SKM-1 treated with dmso at 0.1 percent for 144 hours (cell line): ENCODE measurements around the gene SMIM7.
"Not testable (repeated sequence)": the region's sequence is repeated elsewhere in the genome, so short reads cannot be mapped to it uniquely, and the experiment has no call there.

Experiments used
- DNase-seq: peaks from one replicate; lab custom pipeline; 2025; ENCODE audit not compliant: unreplicated experiment; lab: John Stamatoyannopoulos, UW

SMIM7 gene

DNA sequence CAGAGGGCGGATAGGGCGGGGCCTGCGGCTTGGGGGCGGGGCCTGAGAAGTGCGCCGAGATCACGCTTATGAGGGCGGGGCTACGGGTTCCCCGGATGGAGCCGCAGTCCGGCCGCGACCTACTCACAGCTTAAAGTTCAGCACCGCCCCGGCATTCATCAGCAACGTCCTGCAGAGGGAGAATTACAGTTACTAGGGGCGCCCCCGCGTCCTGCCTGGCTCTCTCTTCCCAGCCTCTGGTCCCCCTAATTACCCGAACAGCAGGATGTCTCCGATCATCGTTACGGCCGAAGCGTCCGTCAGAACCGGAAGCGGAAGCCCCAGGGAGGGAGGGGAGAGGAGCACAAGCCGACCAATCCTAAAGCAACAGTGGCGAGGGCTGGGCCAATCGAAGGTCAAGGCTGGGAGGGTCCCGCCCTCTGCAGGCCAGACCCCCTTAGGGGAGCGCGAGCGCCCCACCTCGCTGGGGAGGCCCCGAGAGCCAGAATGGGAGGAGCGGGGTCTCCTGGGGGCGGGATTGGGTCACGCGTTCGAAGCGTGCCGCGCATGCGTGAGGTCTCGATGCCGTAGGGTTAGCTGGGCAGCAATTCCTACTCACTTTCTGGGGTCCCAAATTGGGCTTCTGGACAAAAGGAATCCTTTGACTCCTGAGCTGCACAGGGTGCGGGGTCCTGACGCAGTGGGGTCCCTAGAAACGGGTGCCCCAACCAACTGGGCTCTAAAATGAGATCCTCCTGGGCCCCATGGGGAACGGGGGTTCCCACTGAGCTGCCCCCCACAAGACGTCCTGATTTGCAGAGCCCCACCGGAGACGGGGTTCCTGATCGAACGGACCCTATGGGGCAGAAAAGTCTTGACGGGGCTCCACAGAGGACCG lies at the start of gene SMIM7:
SMIM7 (minus strand) TSS at position 313 of the 877 bp plus-strand sequence; CDS start at position 279, 34 bp downstream.
- peak; percentile 98 for DNase-seq

DNA sequence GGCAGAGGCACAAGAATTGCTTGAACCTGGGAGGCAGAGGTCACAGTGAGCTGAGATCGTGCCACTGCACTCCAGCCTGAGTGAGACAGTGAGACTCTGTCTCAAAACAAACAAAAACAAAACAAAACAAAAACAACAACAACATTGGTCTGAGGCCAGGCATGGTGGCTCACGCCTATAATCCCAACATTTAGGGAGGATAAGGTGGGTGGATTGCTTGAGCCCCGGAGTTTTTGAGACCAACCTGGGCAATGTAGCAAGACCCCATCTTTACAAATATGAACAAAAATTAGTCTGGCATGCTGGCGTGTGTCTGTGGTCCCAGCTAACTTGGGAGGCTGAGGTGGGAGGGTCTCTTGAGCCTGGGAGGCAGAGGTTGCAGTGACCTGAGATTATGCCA lies 43.7 kb upstream of the SMIM7 start:
- no peak for DNase-seq

DNA sequence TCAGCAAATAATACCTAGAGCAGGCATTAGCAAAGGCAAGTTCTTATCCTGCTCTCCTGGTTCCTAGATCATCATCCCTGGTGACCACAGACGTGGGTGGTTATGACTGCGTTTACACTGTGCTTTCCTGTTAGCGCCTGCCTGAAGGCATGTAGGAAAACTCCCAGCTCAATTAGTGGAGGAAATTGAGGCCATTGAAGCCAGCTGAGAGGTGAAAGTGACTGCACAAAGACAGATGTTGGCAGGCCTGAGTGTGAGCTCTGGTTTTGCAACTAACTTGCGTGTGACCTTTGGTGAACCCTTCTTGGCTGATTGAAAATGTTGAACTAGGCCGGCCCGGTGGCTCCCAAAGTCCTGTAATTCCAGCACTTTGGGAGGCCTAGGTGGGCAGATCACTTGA lies 42.2 kb upstream of the SMIM7 start:
- DNase-seq: peak; percentile 50

DNA sequence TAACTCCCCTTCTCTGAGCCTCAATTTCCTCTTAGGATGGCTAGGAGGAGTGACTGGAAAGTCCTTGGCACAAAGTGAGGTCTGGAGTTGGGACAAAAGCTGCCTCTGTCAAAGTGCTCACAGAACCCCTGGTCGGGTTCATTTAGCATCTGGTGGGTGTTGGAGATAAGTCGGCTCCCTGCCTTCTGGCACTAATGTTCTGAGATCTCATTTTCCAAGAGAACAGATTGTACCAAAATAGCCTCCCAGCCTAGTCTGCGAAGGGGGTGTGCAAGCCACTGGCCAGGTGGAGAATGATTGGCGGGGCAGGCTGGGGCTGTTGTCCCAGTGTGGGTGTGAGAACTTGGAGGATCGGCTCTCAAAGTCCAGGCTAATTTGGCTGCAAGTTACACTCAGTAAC lies 39.0 kb upstream of the SMIM7 start:
- no peak for DNase-seq

DNA sequence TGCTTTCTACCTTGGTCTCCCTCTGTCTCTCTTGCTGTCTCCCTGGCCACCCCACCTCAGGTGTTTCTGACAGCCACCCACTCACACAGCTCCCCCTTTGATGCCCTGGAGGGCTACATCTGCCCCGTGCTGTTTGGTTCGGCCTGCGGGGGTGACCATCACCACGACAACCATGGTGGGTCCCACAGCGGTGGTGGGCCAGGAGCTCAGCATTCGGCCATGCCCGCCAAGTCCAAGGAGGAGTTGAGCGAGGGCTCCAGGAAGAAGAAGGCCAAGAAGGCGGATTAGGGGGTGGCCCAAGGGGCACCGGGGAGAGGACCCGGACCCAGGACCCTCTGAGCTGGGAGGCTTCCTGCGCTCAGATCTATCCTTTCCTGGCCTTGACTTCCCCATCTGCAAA lies 28.1 kb upstream of the SMIM7 start:
- DNase-seq: no peak

DNA sequence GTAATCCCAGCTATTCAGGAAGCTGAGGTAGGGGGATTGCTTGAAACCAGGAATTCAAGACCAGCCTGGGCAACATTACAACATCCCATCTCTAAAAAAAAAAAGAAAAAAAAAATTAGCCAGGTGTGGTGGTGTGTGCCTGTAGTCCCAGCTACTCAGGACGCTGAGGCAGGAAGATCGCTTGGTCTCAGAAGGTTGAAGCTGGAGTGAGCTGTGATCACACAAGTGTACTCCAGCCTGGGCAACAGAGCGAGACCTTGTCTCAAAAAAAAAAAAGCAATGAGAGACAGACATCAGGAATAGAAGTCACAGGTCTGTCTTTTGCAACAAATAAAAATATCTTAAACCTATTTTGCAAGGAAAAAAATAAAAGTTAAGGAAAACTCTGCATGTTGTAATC lies 24.3 kb upstream of the SMIM7 start:
- DNase-seq: no peak

DNA sequence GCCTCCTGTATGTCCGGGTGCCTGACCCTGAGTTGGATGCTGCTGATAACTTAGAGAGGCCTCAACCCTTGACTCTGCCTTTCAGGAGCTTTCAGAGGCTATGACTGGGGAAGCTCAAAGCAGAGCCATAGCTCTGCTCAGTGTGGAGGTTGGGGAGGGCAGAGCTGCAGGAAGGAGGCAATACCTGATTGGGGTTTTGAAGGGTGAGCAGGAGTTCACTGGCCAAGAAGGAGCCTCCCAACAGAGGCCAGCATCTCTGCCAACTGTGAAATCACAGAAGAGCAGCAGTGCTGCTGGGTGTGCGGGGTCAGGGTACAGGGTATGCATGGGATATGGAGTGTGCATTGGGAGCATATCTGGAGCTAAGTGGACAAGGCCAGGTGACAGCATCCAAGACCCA lies 22.6 kb upstream of the SMIM7 start:
- DNase-seq: no peak

DNA sequence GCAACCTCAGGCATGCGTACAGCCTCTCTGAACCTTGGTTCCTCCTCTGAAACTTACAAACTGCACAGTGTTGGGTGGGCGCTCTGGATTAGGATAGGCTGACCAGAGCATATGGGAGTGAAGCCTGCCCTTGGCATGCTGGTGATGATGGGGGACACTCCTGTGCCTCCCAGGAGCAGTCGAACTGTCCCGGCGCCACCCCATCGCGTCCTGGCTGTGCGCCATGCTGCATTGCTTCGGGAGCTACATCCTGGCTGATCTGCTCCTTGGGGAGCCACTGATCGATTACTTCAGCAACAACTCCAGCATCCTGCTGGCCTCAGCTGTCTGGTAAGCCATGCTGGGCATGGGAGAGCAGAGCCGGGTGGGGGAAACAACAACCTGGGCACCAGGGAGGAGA lies 19.9 kb upstream of the SMIM7 start:
- DNase-seq: no peak

DNA sequence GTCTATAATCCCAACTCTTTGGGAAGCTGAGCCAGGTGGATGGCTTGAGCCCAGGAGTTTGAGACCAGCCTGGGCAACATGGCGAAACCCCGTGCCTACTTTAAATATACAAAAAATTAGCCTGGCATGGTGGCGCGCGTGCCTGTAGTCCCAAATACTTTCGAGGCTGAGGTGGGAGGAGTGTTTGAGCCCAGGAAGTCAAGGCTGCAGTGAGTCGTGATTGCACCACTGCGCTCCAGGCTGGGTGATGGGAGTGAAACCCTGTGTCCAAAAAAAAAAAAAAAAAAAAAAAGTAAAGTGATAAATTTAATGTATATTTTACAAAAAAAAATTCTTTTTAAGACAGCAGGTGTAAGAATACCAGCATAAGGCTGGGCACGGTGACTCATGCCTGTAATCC lies 18.6 kb upstream of the SMIM7 start:
- DNase-seq: no peak

DNA sequence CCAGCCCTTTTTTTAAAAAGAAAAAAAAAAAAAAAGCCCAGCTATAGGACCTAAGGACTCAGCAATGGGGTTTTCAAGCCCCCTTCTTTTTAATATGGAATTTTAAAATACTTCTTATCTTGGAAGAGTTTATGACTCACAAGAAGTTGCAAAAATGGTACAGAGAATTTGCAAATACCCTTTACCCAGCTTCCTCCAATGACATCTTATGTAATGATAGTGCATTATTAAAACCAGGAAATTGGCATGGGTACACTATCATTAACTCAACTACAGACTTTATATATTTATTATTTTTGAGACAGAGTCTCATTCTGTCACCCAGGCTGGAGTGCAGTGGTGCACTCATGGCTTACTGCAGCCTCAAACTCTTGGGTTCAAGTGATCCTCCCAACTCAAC lies 17.1 kb upstream of the SMIM7 start:
- DNase-seq: peak; percentile 13

DNA sequence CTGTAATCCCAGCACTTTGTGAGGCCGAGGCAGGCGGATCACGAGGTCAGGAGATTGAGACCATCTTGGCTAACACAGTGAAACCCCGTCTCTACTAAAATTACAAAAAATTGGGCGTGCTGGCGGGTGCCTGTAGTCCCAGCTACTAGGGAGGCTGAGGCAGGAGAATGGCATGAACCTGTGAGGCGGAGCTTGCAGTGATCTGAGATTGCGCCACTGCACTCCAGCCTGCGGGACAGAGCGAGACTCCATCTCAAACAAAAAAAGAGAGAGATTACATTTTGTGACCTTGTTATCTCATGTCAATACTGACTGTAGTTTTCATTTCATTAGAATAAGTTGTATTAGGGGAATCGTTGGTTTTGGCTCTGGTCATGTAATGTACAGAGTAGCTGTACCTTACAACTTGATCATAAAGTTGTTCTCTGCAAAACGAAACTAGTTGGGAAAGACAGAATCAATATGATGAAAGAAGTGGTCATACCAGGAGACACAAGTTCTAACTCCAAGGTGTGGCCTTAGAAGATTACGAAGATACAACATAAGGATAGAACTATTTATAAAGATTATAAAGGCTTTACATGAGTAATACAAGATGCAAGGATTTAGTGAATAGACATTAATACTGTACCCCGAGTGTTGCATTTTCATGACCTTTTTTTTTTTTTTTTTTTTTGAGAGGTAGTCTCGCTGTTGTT lies 16.3 kb upstream of the SMIM7 start:
- no peak for DNase-seq

DNA sequence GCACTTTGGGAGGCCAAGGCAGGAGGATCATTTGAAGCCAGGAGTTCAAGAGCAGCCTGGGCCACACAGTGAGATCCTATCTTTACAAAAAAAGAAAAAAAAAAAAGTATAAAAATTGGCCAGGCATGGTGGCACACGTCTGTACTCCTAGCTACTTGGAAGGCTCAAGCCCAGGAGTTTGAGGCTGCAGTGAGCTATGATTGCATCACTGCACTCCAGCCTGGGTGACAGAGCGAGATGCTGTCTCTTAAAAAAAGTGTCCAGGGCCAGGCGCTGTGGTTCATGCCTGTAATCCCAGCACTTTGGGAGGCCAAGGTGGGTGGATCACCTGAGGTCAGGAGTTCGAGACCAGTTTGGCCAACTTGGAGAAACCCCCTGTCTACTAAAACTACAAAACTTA lies 13.9 kb upstream of the SMIM7 start:
- not testable (repeated sequence) for DNase-seq

DNA sequence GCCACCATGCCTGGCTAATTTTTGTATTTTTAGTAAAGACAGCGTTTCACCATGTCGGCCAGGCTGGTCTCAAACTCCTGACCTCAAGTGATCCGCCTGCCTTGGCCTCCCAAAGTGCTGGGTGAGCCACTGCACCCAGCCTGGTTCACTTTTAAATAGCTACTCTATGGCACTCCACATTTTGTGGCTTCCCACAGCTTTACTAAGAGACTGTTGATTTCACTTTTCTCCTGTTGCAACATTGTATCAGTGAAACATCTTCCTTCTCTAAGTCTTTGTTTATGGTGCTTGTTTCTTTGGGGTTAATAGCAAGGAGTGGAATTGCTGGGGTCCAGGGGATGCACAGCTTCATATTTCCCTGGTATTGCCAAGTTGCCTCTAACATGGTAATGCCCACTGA lies 13.3 kb upstream of the SMIM7 start:
- no peak for DNase-seq

DNA sequence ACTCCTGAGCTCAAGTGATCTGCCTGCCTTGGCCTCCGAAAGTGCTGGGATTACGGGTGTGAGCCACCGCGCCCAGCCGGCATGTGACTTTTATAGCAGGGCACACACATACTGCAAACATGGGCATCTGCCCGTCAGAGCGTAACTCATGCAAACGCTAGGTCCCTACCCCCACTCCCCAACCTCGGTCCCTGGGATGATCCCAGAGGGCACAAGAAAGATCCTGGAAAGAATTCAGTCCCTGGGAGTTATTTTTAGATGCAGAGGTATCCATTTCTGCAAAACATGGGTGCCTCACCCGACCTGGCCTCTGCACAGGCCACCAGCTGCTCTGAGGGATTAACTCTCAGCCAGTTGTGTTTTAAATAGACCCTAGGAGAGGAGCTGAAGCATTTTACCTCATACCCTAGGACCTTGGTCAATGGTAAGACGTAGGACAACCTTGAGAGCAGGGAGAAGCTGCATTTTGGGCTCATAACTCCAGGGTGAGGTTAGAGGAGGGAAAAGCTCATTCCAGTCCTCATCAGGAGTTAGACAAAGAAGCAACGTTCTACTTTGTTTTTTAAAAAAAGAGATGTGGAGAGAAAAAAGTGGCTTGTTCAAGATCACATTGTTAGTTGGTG lies 11.8 kb upstream of the SMIM7 start:
- DNase-seq: no peak

DNA sequence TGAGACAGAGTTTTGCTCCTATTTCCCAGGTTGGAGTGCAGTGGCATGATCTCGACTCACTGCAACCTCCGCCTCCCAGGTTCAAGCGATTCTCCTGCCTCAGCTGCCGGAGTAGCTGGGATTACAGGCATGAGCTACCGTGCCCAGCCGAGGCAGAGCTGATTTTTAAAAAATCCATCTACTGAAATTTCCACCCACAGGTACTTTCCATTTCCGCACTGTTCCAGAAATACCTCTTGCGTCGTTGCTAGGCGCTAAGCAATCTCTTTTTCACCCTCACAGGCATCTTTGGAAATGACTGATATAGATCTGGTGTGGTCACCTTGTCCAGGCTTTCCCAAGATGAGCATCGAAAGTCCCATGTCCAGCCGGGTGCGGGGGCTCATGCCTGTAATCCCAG lies 10.3 kb upstream of the SMIM7 start:
- no peak for DNase-seq

DNA sequence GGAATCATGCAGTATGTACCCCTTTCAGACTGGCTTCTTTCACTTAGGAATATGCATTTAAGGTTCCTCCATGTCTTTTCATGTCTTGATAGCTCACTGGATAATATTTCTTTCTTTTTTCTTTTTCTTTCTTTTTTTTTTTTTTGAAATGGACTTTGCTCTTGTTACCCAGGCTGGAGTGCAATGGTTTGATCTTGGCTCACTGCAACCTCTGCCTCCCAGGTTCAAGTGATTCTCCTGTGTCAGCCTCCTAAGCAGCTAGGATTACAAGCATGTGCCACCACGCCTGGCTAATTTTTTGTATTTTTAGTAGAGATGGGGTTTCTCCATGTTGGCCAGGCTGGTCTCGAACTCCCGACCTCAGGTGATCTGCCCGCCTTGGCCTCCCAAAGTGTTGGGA lies 8.8 kb upstream of the SMIM7 start:
- not testable (repeated sequence) for DNase-seq

DNA sequence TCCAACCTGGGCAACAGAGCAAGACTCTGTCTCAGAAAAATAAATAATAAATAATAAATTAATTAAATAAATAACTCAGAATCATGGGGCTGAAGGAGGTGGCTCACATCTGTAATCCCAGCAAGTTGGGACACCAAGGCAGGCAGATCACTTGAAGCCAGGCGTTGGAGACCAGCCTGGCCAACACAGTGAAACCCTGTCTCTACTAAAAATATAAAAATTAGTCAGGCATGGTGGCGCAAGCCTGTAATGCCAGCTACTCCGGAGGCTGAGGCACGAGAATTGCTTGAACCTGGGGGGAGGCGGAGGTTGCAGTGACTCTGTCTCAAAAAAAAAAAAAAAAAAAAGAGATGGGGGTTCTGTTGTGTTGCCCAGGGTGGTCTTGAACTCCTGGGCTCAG lies 8.2 kb upstream of the SMIM7 start:
- DNase-seq: no peak

DNA sequence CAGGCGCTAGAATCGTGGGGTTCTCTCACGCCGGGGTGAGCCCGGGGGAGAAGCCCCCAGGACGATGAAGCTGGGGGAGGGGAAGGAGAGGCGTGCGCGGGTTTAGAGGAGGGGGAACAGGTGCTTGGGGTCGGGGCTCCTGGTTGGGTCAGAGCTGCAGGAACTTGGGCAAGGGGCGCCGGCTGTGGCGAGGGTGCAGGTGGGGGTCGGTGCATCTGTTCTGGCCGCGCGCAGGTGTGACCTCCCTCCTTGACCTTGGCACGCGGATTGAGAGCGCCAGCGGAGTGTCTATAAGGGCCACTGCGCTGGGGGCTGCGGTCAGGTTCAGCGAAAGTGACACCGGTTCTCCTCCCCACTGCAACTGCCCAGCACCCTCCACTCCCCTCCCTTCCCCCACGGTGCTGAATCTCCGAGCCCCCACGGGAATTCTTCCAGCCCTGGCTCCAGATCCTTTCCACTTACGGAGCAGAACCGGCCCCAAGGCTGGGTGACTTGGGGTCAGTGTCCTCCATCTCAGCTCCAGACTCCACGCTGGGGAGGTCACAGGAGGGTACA lies 1.6 kb upstream of the SMIM7 start:
- DNase-seq: no peak

DNA sequence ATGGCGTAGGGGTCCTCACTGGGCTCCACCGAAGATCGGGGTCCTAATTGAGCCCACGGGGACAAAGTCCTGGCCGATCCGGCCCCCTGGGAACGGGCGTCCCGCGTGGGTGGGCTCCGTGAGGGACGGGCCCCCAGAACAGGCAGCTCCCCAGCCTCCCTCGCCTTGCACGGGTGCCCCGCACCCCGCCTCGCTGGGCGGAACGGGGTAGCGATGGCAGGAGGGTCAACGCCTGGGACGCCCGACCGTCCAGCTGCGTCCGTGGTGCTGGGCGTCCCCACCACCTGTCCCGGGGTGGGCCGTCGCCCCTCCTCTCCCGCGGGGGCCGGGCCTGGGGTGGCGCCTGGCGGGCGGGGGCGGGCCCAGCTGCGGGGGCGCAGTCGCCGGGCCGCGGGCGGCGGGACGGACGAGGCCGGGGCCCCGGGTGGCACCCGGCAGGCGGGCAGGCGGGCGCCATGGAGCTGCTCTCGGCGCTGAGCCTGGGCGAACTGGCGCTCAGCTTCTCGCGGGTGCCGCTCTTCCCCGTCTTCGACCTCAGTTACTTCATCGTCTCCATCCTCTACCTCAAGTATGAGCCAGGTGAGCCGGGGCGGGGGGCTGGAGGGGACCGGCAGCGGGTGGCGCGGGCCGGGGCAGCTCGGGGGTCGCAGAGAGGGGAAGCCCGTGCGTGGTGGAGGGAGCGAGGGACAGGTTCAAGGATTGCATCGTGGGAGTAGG lies 977 bp upstream of the SMIM7 start, which contains the start of gene TMEM38A:
TMEM38A (plus strand) TSS at position 377 of the 717 bp plus-strand sequence; CDS start at position 456, 79 bp downstream.
- no peak for DNase-seq

DNA sequence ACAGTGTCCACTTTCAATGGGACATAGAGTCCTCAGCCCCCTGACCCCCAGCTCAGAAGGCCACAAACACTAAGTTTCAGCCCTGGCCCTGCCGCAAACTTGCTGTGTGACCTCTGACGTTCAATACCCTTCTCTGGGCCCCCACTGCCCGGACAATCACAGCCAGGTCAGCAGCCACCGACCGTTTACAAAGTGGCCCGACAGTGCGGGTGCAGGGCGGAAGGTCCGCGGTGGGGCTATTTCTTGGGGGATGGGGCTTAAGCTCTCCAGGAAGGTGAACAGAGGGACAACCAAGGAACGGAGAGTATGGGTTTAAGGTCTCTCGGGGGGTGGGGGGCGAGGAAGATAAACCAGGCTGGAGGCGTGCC lies 496 bp downstream of the SMIM7 start:
- DNase-seq: no peak

DNA sequence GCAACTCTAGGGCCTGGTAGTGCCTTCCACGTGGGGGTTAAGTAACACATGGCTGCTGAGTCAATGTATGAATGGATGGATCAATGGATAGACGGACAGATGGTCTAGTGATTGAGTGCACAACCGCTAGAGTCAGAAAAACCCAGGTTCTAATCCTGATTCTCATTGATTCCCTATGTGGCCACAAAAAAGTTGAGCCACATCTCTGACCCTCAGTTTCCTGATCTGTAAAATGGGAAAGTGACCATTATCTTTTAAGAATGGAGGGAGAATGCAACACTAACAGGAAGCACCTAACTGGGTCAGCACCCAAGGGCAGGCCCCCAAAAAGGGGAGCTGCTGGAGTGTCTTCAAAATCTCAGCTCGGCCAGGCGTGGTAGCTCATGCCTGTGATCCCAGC lies 2.6 kb downstream of the SMIM7 start:
- DNase-seq: no peak
